ENCODE data around the gene SLC34A2.
A peak's percentile ranks its signal among the peaks of the same experiment; 100 is the strongest.
"Not testable (repeated sequence)": the region's sequence is repeated elsewhere in the genome, so short reads cannot be mapped to it uniquely, and the experiment has no call there.

SLC34A2 gene, protein sequence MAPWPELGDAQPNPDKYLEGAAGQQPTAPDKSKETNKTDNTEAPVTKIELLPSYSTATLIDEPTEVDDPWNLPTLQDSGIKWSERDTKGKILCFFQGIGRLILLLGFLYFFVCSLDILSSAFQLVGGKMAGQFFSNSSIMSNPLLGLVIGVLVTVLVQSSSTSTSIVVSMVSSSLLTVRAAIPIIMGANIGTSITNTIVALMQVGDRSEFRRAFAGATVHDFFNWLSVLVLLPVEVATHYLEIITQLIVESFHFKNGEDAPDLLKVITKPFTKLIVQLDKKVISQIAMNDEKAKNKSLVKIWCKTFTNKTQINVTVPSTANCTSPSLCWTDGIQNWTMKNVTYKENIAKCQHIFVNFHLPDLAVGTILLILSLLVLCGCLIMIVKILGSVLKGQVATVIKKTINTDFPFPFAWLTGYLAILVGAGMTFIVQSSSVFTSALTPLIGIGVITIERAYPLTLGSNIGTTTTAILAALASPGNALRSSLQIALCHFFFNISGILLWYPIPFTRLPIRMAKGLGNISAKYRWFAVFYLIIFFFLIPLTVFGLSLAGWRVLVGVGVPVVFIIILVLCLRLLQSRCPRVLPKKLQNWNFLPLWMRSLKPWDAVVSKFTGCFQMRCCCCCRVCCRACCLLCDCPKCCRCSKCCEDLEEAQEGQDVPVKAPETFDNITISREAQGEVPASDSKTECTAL

GRCh38 chr4:25654971-25655963, at the start of gene SLC34A2:
Gene SLC34A2 (plus strand): TSS chr4:25655851. CDS start chr4:25662501, 6,650 bp downstream.
- no peak for DNase-seq (ENCODE audit: low spot score)

DNA sequence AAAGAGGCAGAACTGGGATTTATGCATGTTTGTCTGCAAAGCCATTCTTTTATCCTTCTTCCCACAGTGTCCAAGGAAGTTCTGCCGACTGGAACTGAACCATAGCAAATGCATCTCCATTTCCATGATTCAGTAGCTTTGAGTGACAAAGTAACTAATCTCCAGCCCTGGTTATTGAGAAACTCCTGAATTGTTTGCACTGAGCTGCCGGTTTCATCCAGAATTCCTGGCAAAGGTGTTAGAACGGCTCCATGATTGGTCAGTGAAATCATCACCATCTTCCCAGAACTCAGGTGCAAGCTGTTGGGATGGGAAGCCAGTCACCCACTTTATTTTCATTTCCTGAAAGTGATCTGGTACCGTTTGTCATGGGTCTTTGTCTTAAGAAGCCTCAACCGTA, 47.0 kb upstream of the SLC34A2 start:
- no peak for DNase-seq (ENCODE audit: low spot score)

DNA sequence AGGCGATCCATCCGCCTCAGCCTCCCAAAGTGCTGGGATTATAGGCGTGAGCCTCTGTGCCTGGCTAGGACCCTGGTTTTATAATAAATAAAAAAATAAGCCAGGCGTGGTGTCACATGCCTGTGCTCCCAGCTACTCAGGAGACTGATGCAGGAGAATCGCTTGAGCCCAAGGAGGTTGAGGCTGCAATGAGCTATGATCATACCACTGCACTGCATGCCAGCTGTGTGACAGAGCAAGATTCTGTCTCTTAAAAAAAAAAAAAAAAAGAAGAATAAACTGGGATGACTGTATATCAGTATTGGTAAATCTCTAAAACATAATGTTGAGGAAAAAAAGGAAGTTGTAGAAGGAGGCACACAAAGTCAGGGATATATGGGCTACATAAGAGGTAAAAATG, 45.7 kb upstream of the SLC34A2 start:
- no peak for DNase-seq (ENCODE audit: low spot score)

DNA sequence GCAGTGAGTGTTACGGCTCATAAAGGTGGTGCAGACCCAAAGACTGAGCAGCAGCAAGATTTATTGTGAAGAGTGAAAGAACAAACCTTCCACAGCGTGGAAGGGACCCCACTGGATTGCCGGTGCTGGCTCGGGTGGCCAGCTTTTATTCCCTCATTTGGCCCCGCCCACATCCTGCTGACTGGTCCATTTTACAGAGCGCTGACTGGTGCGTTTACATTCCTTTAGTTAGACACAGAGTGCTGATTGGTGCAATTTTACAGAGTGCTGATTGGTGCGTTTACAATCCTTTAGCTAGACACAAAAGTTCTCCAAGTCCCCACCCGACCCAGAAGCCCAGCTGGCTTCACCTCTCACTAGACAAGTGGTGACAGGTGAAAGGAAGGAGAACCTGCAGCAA, 42.0 kb upstream of the SLC34A2 start:
- not testable (repeated sequence) for DNase-seq (ENCODE audit: low spot score)

DNA sequence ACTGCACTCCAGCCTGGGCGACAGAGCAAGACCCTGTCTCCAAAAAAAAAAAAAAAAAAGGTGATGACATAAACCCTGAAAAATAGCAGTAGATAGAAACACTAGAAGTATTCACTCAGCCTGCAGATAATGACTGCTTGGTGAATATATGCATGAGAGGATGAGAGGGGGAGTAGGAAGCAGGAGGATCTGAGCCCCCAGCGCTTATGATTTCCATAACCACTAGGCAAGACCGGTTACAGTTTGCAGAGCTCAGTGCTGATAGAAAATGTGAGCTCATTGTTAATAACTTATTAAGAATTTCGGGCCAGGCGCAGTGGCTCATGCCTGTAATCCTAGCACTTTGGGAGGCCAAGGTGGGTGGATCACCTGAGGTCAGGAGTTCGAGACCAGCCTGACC, 40.8 kb upstream of the SLC34A2 start:
- no peak for DNase-seq (ENCODE audit: low spot score)

- peak; percentile 7 for DNase-seq (ENCODE audit: low spot score)
Observed at GRCh38 chr4:25621027-25621930, 34.4 kb upstream of the SLC34A2 start.

- no peak for DNase-seq (ENCODE audit: low spot score)
Observed at GRCh38 chr4:25624616-25625015, 31.0 kb upstream of the SLC34A2 start.

DNA sequence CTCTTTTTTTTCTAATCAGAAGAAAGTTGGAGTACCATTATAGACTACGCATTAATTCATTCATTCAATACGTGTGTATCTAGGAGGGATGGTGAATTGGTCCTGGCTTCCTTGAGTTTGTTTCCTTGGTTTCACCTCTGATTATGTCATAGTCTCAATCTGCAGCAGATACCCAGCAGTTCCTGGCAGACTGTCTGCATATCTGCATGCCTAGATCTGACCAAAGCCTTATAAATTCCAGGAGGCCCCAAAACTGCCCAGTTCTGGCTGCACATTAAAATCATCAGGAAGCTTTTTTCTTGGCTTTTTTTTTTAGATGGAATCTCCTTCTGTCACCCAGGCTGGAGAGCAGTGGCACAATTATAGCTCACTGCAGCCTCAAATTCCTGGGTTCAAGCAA, 27.2 kb upstream of the SLC34A2 start:
- DNase-seq (ENCODE audit: low spot score), result peak; percentile 4

- no peak for DNase-seq (ENCODE audit: low spot score)
Observed at GRCh38 chr4:25632135-25632534, 23.5 kb upstream of the SLC34A2 start.

- DNase-seq (ENCODE audit: low spot score), result no peak
Observed at GRCh38 chr4:25633541-25633940, 22.1 kb upstream of the SLC34A2 start.

DNA sequence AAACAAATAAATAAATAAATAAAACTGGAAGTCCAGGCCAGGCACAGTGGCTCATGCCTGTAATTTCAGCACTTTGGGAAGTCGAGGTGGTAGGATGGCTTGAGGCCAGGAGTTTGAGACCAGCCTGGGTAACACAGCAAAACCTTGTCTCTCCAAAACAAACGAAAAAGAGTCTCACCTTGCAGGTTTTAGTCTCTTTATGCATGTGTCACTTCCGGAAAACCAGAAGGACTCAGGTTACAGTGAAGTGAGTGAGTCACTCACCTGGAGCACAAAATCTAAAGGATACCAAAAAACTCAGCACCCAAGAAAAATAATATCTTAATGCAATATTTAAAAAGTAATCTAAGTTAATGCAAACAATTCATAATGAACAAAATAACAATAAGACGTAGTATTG, 20.1 kb upstream of the SLC34A2 start:
- no peak for DNase-seq (ENCODE audit: low spot score)

GRCh38 chr4:25637581-25638220, 17.9 kb upstream of the SLC34A2 start:
- no peak for DNase-seq (ENCODE audit: low spot score)

- no peak for DNase-seq (ENCODE audit: low spot score)
Observed at GRCh38 chr4:25638221-25638601, 17.4 kb upstream of the SLC34A2 start.

DNA sequence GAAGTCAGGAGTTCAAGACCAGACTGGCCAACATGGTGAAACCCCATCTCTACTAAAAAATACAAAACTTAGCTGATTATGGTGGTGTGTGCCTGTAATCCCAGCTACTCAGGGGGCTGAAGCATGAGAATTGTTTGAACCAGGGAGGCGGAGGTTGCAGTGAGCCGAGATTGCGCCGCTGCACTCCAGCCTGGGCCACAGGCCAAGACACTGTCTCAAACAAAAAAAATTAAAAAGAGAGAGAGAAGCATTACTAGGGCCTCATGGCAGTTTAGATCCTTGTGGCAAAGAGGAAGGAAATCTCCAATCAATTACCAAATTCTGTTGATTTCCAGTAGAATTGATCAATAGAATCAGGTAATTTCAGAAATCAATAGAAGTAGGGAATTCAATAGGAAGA, 16.8 kb upstream of the SLC34A2 start:
- DNase-seq (ENCODE audit: low spot score), result no peak

DNA sequence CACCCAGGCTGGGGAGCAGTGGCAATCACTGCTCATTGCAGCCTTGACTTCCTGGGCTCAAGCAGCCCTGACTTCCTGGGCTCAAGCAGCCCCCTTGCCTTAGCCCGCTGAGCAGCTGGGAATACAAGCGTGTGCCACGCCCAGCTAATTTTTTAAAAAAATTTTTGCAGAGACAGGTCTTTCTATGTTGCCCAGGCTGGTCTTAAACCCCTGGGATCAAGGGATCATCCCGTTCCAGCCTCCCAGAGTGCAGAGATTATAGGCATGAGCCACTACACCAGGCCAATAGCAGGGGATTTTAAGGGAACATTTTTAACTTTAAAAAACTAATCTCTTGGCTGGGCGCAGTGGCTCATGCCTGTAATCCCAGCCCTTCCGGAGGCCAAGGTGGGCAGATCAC, 5.3 kb upstream of the SLC34A2 start:
- no peak for DNase-seq (ENCODE audit: low spot score)

DNA sequence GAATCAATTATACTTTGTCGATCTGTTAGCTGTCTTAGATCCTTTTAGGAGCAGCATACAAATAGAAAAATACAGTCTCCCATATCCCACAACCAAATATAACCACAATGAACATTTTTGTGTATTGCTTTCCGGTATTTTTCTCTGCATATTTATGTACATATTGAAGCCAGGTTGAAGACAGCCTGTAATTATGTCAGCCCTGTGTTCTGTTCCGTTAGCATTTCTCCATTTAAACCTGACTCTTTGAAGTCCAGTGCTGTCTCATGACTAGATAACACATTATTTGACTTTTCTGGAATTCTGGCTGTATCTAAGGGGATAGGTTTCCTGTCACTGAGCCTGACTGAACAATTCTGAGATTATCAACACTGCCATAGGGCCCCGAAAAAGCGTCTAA, 4.0 kb upstream of the SLC34A2 start:
- DNase-seq (ENCODE audit: low spot score), result no peak

- peak; percentile 19 for DNase-seq (ENCODE audit: low spot score)
Observed at GRCh38 chr4:25654031-25654970, 1.4 kb upstream of the SLC34A2 start.

DNA sequence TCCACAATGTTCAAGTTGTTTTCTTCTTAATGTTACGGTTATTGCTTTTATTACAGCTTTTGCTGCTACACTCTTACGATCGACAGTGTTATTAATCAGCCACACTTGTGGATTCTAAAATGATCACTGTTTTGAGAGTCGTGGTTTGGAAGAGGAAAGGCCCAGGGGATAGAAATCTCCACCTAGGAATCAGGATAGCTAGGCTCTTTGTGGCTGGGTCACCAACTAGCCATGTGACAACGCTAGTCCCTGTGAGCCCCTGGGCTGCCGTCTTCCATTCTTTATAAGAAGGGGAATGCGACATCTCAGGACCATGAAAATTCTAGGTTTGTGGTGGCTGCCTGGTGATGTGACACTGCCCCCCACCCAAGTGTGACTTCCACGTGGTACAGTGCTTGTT, 380 bp downstream of the SLC34A2 start:
- DNase-seq (ENCODE audit: low spot score), result no peak

DNA sequence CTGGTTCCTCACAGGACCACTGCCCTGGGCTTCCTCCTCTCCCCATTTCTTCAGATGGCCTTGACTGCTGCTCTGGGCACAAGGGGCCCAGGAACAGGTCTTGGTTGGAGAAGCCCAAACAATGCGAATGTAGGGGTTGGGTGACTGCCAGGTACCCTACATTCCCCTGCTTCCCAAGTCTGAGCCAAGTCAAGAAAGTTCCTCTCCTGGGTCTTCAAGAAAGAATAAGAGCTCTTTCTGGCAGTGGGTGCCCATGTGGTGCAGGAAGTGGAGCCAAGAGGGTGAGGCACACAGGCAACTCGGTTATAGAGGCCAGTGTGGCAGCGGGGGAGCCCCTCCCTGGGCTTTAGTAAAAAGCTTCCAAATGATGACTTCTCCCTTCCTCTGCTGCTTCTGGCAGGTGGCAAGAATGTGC, 2.7 kb downstream of the SLC34A2 start:
- no peak for DNase-seq (ENCODE audit: low spot score)

DNA sequence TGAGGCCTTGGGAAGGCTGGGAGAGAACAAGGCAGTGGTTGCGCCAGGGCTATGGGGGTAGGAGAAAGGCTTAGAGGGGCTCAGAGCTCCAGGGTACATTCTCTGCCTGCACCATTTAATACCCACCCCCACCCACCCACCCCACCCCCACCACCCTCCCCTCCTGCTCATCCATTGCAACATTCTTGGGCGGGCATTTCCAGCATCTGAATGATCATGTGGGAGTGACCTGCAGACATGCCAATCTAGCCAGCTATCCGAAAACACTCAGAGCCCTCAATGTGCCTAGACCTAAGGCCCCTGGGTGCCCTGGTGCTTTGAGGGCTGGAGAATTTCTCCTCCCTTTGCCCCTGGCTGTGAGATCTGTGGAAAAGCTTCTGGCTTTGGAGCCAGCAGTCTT, 3.1 kb downstream of the SLC34A2 start:
- no peak for DNase-seq (ENCODE audit: low spot score)

All from cerebellar cortex (tissue), 1 donor.